H1 (cell line): ENCODE measurements around the gene DACT3. TPM values are rescaled to one million over a fixed set of nuclear protein-coding genes. Genes with fewer than 3 reads are reported as not detected.

Source experiments
- CTCF ChIA-PET: fragments of 300-600 bp; sonication (Branson Sonifier 250); formaldehyde crosslinking; loops from one replicate; lab custom pipeline; 2021; ENCODE audit not compliant: partially characterized antibody; lab: Charles Lee
- POLR2A ChIA-PET: fragments of 300-600 bp; sonication (Branson Sonifier 250); formaldehyde crosslinking; loops from one replicate; lab custom pipeline; 2021; ENCODE audit warnings: inconsistent platforms; ENCODE audit not compliant: partially characterized antibody; lab: Charles Lee
- DNase-seq, 2 experiments: peaks; one replicate each; pipeline versions ENCODE4 v3.0.0 to v3.0.0-alpha.2; 2010 to 2022; ENCODE audit warnings: low spot score in 2 of 2, low read depth in 1 of 2, mixed read lengths in 1 of 2
- FAIRE-seq: peaks from 2 replicates; lab custom pipeline; 2011; peaks lifted over from hg19 to GRCh38; lab: Jason Lieb, UNC
- H2AFZ ChIP-seq: 2 replicates; pipeline ENCODE4 v1.8.1; 2012; ENCODE audit warnings: low read length, inconsistent platforms
- H2AK5ac ChIP-seq: 2 replicates; pipeline ENCODE4 v1.6.1; 2013; ENCODE audit warnings: low read depth, low read length
- H2BK120ac ChIP-seq: replicated peaks from 2 replicates; pipeline ENCODE3; 2013; ENCODE audit warnings: low read depth, low read length, inconsistent platforms
- H2BK12ac ChIP-seq: 2 replicates; pipeline ENCODE4 v1.6.1; 2013; ENCODE audit warnings: low read depth, low read length
- H2BK15ac ChIP-seq: 2 replicates; pipeline ENCODE4 v1.6.1; 2013; ENCODE audit warnings: low read length
- H2BK20ac ChIP-seq: 2 replicates; pipeline ENCODE4 v1.6.1; 2013; ENCODE audit warnings: low read length
- H2BK5ac ChIP-seq: 2 replicates; pipeline ENCODE4 v1.6.1; 2013; ENCODE audit warnings: low read depth, low read length
- H3K14ac ChIP-seq: 2 replicates; pipeline ENCODE4 v1.6.1; 2013; ENCODE audit warnings: inconsistent platforms; ENCODE audit not compliant: insufficient read length
- H3K18ac ChIP-seq: 2 replicates; pipeline ENCODE4 v1.6.1; 2013; ENCODE audit warnings: low read length; ENCODE audit errors: extremely low read depth
- H3K23ac ChIP-seq: 2 replicates; pipeline ENCODE4 v1.6.1; 2013; ENCODE audit warnings: inconsistent platforms; ENCODE audit not compliant: insufficient read length
- H3K23me2 ChIP-seq: 2 replicates; pipeline ENCODE4 v1.6.1; 2013; ENCODE audit warnings: low read depth, low read length
- H3K27ac ChIP-seq: 2 replicates; pipeline ENCODE4 v1.6.1; 2011; ENCODE audit warnings: low read depth, low read length, inconsistent platforms
- H3K27me3 ChIP-seq, 4 experiments: replicated peaks in 1 of 4; 1 replicate in 1 of 4; 2 replicates in 3 of 4; pipeline versions ENCODE4 v1.6.1 to v1.8.1; 2011 to 2013; ENCODE audit warnings: low read length in 3 of 4, mild to moderate bottlenecking in 3 of 4, inconsistent platforms in 2 of 4, mixed read lengths in 2 of 4, moderate library complexity in 1 of 4; ENCODE audit not compliant: control insufficient read depth in 3 of 4, insufficient read depth in 3 of 4; ENCODE audit errors: extremely low read depth in 1 of 4
- H3K36me3 ChIP-seq, 4 experiments: 2 replicates each; pipeline versions ENCODE4 v1.6.1 to v1.8.1; 2011 to 2013; ENCODE audit warnings: mild to moderate bottlenecking in 4 of 4, low read length in 3 of 4, moderate library complexity in 2 of 4, control low read depth in 1 of 4, inconsistent platforms in 1 of 4; ENCODE audit not compliant: insufficient read depth in 4 of 4, control insufficient read depth in 2 of 4
- H3K4ac ChIP-seq: replicated peaks from 2 replicates; pipeline ENCODE3; 2013; ENCODE audit warnings: low read length, low read depth, mixed read lengths, inconsistent platforms; ENCODE audit not compliant: insufficient read length
- H3K4me1 ChIP-seq, 4 experiments: replicated peaks in 1 of 4; 1 replicate in 1 of 4; 2 replicates in 3 of 4; pipeline versions ENCODE4 v1.6.1 to v1.8.1; 2011 to 2013; ENCODE audit warnings: low read length in 3 of 4, inconsistent platforms in 2 of 4, mixed read lengths in 1 of 4; ENCODE audit not compliant: insufficient read depth in 4 of 4, control insufficient read depth in 3 of 4
- H3K4me2 ChIP-seq, 2 experiments: 2 replicates each; pipeline versions ENCODE4 v1.6.1 to v1.8.1; 2011 to 2013; ENCODE audit warnings: low read depth in 2 of 2, low read length in 2 of 2, control low read depth in 1 of 2, inconsistent platforms in 1 of 2, mild to moderate bottlenecking in 1 of 2; ENCODE audit not compliant: insufficient read depth in 1 of 2
- H3K4me3 ChIP-seq, 4 experiments: fragments of 200-600, 300-600 bp in 1 of 4; sonication (generic), shearing (Covaris generic), sonication (Bioruptor Twin) in 1 of 4; 2 replicates each; pipeline versions ENCODE4 v1.5.1 to v1.8.1; 2011 to 2016; ENCODE audit warnings: low read length in 4 of 4, low read depth in 3 of 4, control low read depth in 2 of 4, inconsistent platforms in 2 of 4, mild to moderate bottlenecking in 2 of 4, mixed read lengths in 1 of 4, moderate library complexity in 1 of 4; ENCODE audit not compliant: insufficient read depth in 2 of 4; ENCODE audit errors: extremely low read depth in 1 of 4
- H3K56ac ChIP-seq: replicated peaks from 2 replicates; pipeline ENCODE3; 2013; ENCODE audit warnings: low read depth, mild to moderate bottlenecking, mixed read lengths, low read length, inconsistent platforms; ENCODE audit not compliant: insufficient read length
- H3K79me1 ChIP-seq: 2 replicates; pipeline ENCODE4 v1.6.1; 2013; ENCODE audit warnings: low read depth, low read length, control low read depth
- H3K79me2 ChIP-seq, 2 experiments: 2 replicates each; pipeline versions ENCODE4 v1.6.1 to v1.8.1; 2012 to 2013; ENCODE audit warnings: low read length in 2 of 2, mild to moderate bottlenecking in 2 of 2, inconsistent platforms in 1 of 2; ENCODE audit not compliant: insufficient read depth in 2 of 2, control insufficient read depth in 1 of 2
- H3K9ac ChIP-seq, 4 experiments: replicated peaks in 1 of 4; 1 replicate in 1 of 4; 2 replicates in 3 of 4; pipeline versions ENCODE4 v1.6.1 to v1.8.1; 2011 to 2013; ENCODE audit warnings: low read depth in 3 of 4, low read length in 3 of 4, control low read depth in 2 of 4, mild to moderate bottlenecking in 2 of 4, moderate library complexity in 2 of 4, inconsistent platforms in 1 of 4; ENCODE audit errors: extremely low read depth in 1 of 4
- H3K9me3 ChIP-seq, 2 experiments: 2 replicates each; pipeline versions ENCODE4 v1.6.1 to v1.8.1; 2012 to 2013; ENCODE audit warnings: mild to moderate bottlenecking in 2 of 2, moderate library complexity in 2 of 2, control low read depth in 1 of 2, inconsistent platforms in 1 of 2, low read depth in 1 of 2, low read length in 1 of 2, mixed read lengths in 1 of 2; ENCODE audit not compliant: insufficient read depth in 2 of 2
- H4K20me1 ChIP-seq, 2 experiments: replicated peaks in 1 of 2; 2 replicates each; pipeline versions ENCODE3 to v1.8.1; 2011 to 2013; ENCODE audit warnings: inconsistent platforms in 2 of 2, low read length in 2 of 2, mild to moderate bottlenecking in 1 of 2; ENCODE audit not compliant: insufficient read depth in 2 of 2, control insufficient read depth in 1 of 2
- H4K5ac ChIP-seq: 2 replicates; pipeline ENCODE4 v1.6.1; 2013; ENCODE audit warnings: low read length, low read depth, mixed read lengths, inconsistent platforms; ENCODE audit not compliant: insufficient read length
- H4K8ac ChIP-seq: 2 replicates; pipeline ENCODE4 v1.8.0; 2013; ENCODE audit warnings: mild to moderate bottlenecking, moderate library complexity, low read length, inconsistent platforms; ENCODE audit not compliant: insufficient read depth; ENCODE audit errors: extremely low read depth
- H4K91ac ChIP-seq: replicated peaks from 2 replicates; pipeline ENCODE3; 2013; ENCODE audit warnings: low read length, mixed read lengths, inconsistent platforms; ENCODE audit not compliant: insufficient read length
- ASH2L ChIP-seq: fragments of 200-600, 300-600 bp; sonication (generic); IDR thresholded peaks from one replicate; pipeline ENCODE4 v1.7.1; 2017; ENCODE audit warnings: low read length
- CHD2 ChIP-seq: IDR thresholded peaks from 2 replicates; pipeline ENCODE4 v1.6.1; 2012; ENCODE audit warnings: low read length, improper control_type of control experiment
- CTBP2 ChIP-seq: IDR thresholded peaks from 2 replicates; pipeline ENCODE4 v1.7.0; 2011; ENCODE audit warnings: borderline replicate concordance, mild to moderate bottlenecking, moderate library complexity, mixed read lengths, low read length; ENCODE audit not compliant: insufficient read depth, insufficient read length
- EP300 ChIP-seq, 2 experiments: IDR thresholded peaks; 1 replicate in 1 of 2; 2 replicates in 1 of 2; pipeline ENCODE4 v1.6.1; 2011 to 2012; ENCODE audit warnings: low read depth in 2 of 2, low read length in 2 of 2, mild to moderate bottlenecking in 2 of 2, borderline replicate concordance in 1 of 2, inconsistent platforms in 1 of 2, moderate library complexity in 1 of 2
- HDAC2 ChIP-seq, 2 experiments: fragments of 300-600 bp in 1 of 2; sonication (generic) in 1 of 2; IDR thresholded peaks; 2 replicates each; pipeline ENCODE4 v1.6.1; 2011 to 2012; ENCODE audit warnings: low read depth in 2 of 2, low read length in 2 of 2, mild to moderate bottlenecking in 2 of 2, moderate library complexity in 2 of 2, borderline replicate concordance in 1 of 2, inconsistent platforms in 1 of 2
- MAFK ChIP-seq: IDR thresholded peaks from 2 replicates; pipeline ENCODE4 v1.6.1; 2012; ENCODE audit warnings: low read depth, mild to moderate bottlenecking, improper control_type of control experiment, low read length
- SIN3A ChIP-seq, 2 experiments: IDR thresholded peaks in 1 of 2; conservative IDR thresholded peaks in 1 of 2; 2 replicates each; pipeline ENCODE4 v1.6.1; 2011 to 2012; ENCODE audit warnings: low read length in 2 of 2, improper control_type of control experiment in 1 of 2, low read depth in 1 of 2, mild to moderate bottlenecking in 1 of 2
- SUZ12 ChIP-seq: fragments of 200-600 bp; sonication (generic); IDR thresholded peaks from 2 replicates; pipeline ENCODE4 v1.6.1; 2012; ENCODE audit warnings: mild to moderate bottlenecking, inconsistent platforms, low read length, moderate library complexity, mixed read lengths
- YY1 ChIP-seq: IDR thresholded peaks from 2 replicates; pipeline ENCODE4 v1.6.1; 2011; ENCODE audit warnings: low read depth, mild to moderate bottlenecking, low read length
- WGBS, 2 experiments: shearing (Covaris generic) in 1 of 2; methylation state at CpG; one replicate each; pipeline versions ENCODE4 v1.1.6 to v1.1.7; 2013 to 2015; ENCODE audit warnings: low lambda C conversion rate in 2 of 2, mixed read lengths in 2 of 2, inconsistent platforms in 1 of 2, low coverage in 1 of 2, missing lambda C conversion rate in 1 of 2; ENCODE audit not compliant: insufficient replicate concordance in 2 of 2, insufficient coverage in 1 of 2, insufficient read length in 1 of 2; ENCODE audit errors: extremely low coverage in 1 of 2, missing lambda C conversion rate in 1 of 2; 5-methylcytosine and 5-hydroxymethylcytosine counted together
- polyA plus RNA-seq, 7 experiments: library from polyadenylated mRNA; depleted of rRNA in 3 of 7; stranded (reverse) in 5 of 7; unstranded in 2 of 7; fragments of >200 nt in 5 of 7; fragments of 200-250 nt in 2 of 7; gene quantifications; 1 replicate in 5 of 7; 2 replicates in 1 of 7; 4 replicates in 1 of 7; pipeline versions ENCODE4 v1.2.1 to v1.2.3, GENCODE V29; 2011 to 2013; ENCODE audit warnings: missing spikeins in 2 of 7, mixed read lengths in 2 of 7
- total RNA-seq: library from RNA; stranded (reverse); fragmentation: NEBNext Ultra II Directional; extraction: Animal tissue kit (Norgen Biotek cat#: 25700); gene quantifications from 2 replicates; pipeline ENCODE4 v1.2.1, GENCODE V29; 2021
- TF ChIP-seq, protein P1 (sequence below), 3 experiments: IDR thresholded peaks; 1 replicate in 2 of 3; 2 replicates in 1 of 3; pipeline versions ENCODE4 v1.5.1 to v1.6.1; 2011; ENCODE audit warnings: low read length in 3 of 3, mild to moderate bottlenecking in 3 of 3, inconsistent platforms in 2 of 3, low read depth in 1 of 3, moderate library complexity in 1 of 3; ENCODE audit not compliant: insufficient read depth in 1 of 3; ENCODE audit errors: control extremely low read depth in 1 of 3

DACT3 gene
- total and polyA plus RNA-seq, 2 of the 8 experiments (the other 6 are each of a cell fraction or from before 2014, with no cell fraction given) = 1.8 to 2.0 TPM

DNA sequence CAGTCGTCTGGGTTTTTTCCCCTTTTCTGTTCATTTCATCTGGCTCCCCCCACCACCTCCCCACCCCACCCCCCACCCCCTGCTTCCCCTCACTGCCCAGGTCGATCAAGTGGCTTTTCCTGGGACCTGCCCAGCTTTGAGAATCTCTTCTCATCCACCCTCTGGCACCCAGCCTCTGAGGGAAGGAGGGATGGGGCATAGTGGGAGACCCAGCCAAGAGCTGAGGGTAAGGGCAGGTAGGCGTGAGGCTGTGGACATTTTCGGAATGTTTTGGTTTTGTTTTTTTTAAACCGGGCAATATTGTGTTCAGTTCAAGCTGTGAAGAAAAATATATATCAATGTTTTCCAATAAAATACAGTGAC, 50.6 kb downstream of the DACT3 start:
- Histone ChIP-seq H2BK20ac (no peak overlapping the region), H3K9ac (no peak overlapping the region), H2BK120ac (no peak overlapping the region), H3K27ac (no peak overlapping the region), H3K23ac (no peak overlapping the region), H2BK15ac (no peak overlapping the region), H3K23me2 (no peaks in the 10 kb centered on the region), H2BK12ac (no peak overlapping the region), H3K4me3 (no peak overlapping the region), H3K18ac (no peak overlapping the region), H4K91ac (no peak overlapping the region), H4K5ac (no peak overlapping the region), H3K4me2 (no peak overlapping the region), H3K79me2 (peaks cover 0 to 3% of the 10 kb centered on the region in 2 experiments; a peak in 1 of 4 replicates), H3K27me3 (no peaks in the 10 kb centered on the region), H3K79me1 (no peaks in the 10 kb centered on the region), H3K14ac (no peak overlapping the region), H2BK5ac (no peak overlapping the region), H3K4ac (no peak overlapping the region), H3K56ac (no peak overlapping the region), H2AK5ac (no peak overlapping the region), H3K9me3 (no peaks in the 10 kb centered on the region), H2AFZ (no peak overlapping the region), H4K8ac (no peak overlapping the region), H4K20me1 (peaks cover 0 to 16% of the 10 kb centered on the region in 2 experiments), H3K4me1 (no peaks in the 10 kb centered on the region), H3K36me3 (peaks cover 16 to 44% (median 40%) of the 10 kb centered on the region in 4 experiments; a peak in 7 of 8 replicates)
- no peak for FAIRE-seq
- ChIA-PET POLR2A (interaction anchor here (0.8 to 3.5 kb wide), 5 partner anchors 8 to 51 kb away, joined by 3 to 28 read pairs (median 3); partner anchors contain the start of gene CALM3), CTCF (interaction anchor here (0.5 to 15.6 kb wide), 7 partner anchors 9 to 1020 kb away, joined by 3 to 341 read pairs (median 8); partner anchors contain the start of genes CALM3, DACT3 and PTGIR)
- DNase-seq = no peak
- WGBS, 2 experiments = 87% methylated on average over 3 of the region's 5 CpGs; no CpG with 5 or more reads in 1 of the 2 experiments
- TF ChIP-seq HDAC2 (IDR thresholded peaks at IDR 0.05; ENCODE audit: borderline replicate concordance in 1 of 2, low read depth in 2 of 2, low read length in 2 of 2) = no peak
- TF ChIP-seq SUZ12 = no peak
- TF ChIP-seq YY1 = no peak
- TF ChIP-seq SIN3A (conservative IDR thresholded peaks at IDR 0.05 in 1 of 2, IDR thresholded peaks at IDR 0.05 in 1 of 2; ENCODE audit: low read depth in 1 of 2, low read length in 2 of 2) = no peak
- no peak for TF ChIP-seq ASH2L
- TF ChIP-seq EP300 (IDR thresholded peaks at IDR 0.05; ENCODE audit: borderline replicate concordance in 1 of 2, low read depth in 2 of 2, low read length in 2 of 2) = no peak
- TF ChIP-seq MAFK = no peak
- TF ChIP-seq, protein P1, sequence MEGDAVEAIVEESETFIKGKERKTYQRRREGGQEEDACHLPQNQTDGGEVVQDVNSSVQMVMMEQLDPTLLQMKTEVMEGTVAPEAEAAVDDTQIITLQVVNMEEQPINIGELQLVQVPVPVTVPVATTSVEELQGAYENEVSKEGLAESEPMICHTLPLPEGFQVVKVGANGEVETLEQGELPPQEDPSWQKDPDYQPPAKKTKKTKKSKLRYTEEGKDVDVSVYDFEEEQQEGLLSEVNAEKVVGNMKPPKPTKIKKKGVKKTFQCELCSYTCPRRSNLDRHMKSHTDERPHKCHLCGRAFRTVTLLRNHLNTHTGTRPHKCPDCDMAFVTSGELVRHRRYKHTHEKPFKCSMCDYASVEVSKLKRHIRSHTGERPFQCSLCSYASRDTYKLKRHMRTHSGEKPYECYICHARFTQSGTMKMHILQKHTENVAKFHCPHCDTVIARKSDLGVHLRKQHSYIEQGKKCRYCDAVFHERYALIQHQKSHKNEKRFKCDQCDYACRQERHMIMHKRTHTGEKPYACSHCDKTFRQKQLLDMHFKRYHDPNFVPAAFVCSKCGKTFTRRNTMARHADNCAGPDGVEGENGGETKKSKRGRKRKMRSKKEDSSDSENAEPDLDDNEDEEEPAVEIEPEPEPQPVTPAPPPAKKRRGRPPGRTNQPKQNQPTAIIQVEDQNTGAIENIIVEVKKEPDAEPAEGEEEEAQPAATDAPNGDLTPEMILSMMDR (IDR thresholded peaks at IDR 0.05; ENCODE audit: control extremely low read depth in 1 of 3, insufficient read depth in 1 of 3, low read depth in 1 of 3, low read length in 3 of 3) = no peak
- no peak for TF ChIP-seq CHD2
- TF ChIP-seq CTBP2 = no peak
